Subcutaneous abdominal adipose tissue (tissue), 5 donors: ENCODE data around the gene PC.

Experiments
- H3K27ac ChIP-seq: one replicate; pipeline ENCODE4 v1.7.0; 2013; ENCODE audit warnings: low read depth, mild to moderate bottlenecking, inconsistent platforms, low read length, moderate library complexity
- H3K27me3 ChIP-seq, 5 donors: one replicate each; pipeline ENCODE4 v1.7.0; 2013; ENCODE audit warnings: low read length in 5 of 5, inconsistent platforms in 1 of 5; ENCODE audit not compliant: control insufficient read depth in 5 of 5, insufficient read depth in 4 of 5
- H3K36me3 ChIP-seq, 5 donors: one replicate each; pipeline ENCODE4 v1.7.0; 2013; ENCODE audit warnings: low read length in 5 of 5; ENCODE audit not compliant: control insufficient read depth in 5 of 5, insufficient read depth in 5 of 5
- H3K4me1 ChIP-seq, 5 donors: one replicate each; pipeline ENCODE4 v1.7.0; 2013; ENCODE audit warnings: low read length in 5 of 5, mild to moderate bottlenecking in 3 of 5, moderate library complexity in 1 of 5; ENCODE audit not compliant: control insufficient read depth in 5 of 5, insufficient read depth in 5 of 5
- H3K4me3 ChIP-seq, 5 donors: one replicate each; pipeline ENCODE4 v1.7.0; 2013; ENCODE audit warnings: low read length in 5 of 5, low read depth in 1 of 5
- H3K9ac ChIP-seq, 5 donors: one replicate each; pipeline ENCODE4 v1.7.0; 2013; ENCODE audit warnings: low read length in 5 of 5, mild to moderate bottlenecking in 4 of 5, moderate library complexity in 3 of 5
- H3K9me3 ChIP-seq, 5 donors: one replicate each; pipeline ENCODE4 v1.7.0; 2013; ENCODE audit warnings: low read length in 5 of 5; ENCODE audit not compliant: control insufficient read depth in 5 of 5
- donor health status: healthy.
- donor health status: healthy.
- donor health status: healthy.
- donor health status: healthy.
- donor health status: healthy.

The PC gene

GRCh38 chr11:66866007-66866406, 92.2 kb downstream of the PC start:
- no peak overlapping the region for H3K9ac ChIP-seq
- H3K4me3 ChIP-seq, result no peak overlapping the region
- H3K4me1 ChIP-seq, result peaks cover 0 to 34% (median 8%) of the 10 kb centered on the region in 5 donors
- H3K9me3 ChIP-seq, result no peaks in the 10 kb centered on the region
- H3K27ac ChIP-seq, result no peak overlapping the region
- H3K27me3 ChIP-seq, result no peaks in the 10 kb centered on the region
- peaks cover 3 to 71% (median 57%) of the 10 kb centered on the region in 5 donors for H3K36me3 ChIP-seq

GRCh38 chr11:66864924-66865697, 93.1 kb downstream of the PC start:
- Histone ChIP-seq H3K4me3 (no peak overlapping the region), H3K9ac (no peak overlapping the region), H3K9me3 (no peaks in the 10 kb centered on the region), H3K27ac (no peak overlapping the region), H3K27me3 (no peaks in the 10 kb centered on the region), H3K4me1 (peaks cover 0 to 42% (median 8%) of the 10 kb centered on the region in 5 donors), H3K36me3 (peaks cover 3 to 70% (median 53%) of the 10 kb centered on the region in 5 donors)

GRCh38 chr11:66864172-66864901, 93.8 kb downstream of the PC start:
- Histone ChIP-seq H3K4me1 (peaks cover 0 to 49% (median 11%) of the 10 kb centered on the region in 5 donors), H3K9ac (no peak overlapping the region), H3K9me3 (no peaks in the 10 kb centered on the region), H3K27ac (no peak overlapping the region), H3K36me3 (peaks cover 3 to 66% (median 49%) of the 10 kb centered on the region in 5 donors), H3K27me3 (no peaks in the 10 kb centered on the region), H3K4me3 (no peak overlapping the region)

GRCh38 chr11:66863428-66864125, 94.6 kb downstream of the PC start:
- Histone ChIP-seq H3K27me3 (no peaks in the 10 kb centered on the region), H3K9me3 (no peaks in the 10 kb centered on the region), H3K9ac (no peak overlapping the region), H3K4me3 (no peak overlapping the region), H3K4me1 (peaks cover 0 to 56% (median 19%) of the 10 kb centered on the region in 5 donors), H3K27ac (no peak overlapping the region), H3K36me3 (peaks cover 3 to 66% (median 46%) of the 10 kb centered on the region in 5 donors)

- no peak overlapping the region for H3K4me3 ChIP-seq
- H3K36me3 ChIP-seq, result peaks cover 0 to 68% (median 49%) of the 10 kb centered on the region in 5 donors
- H3K4me1 ChIP-seq, result peaks cover 0 to 66% (median 28%) of the 10 kb centered on the region in 5 donors
- H3K9me3 ChIP-seq, result peaks cover 0 to 4% (median 0%) of the 10 kb centered on the region in 5 donors
- H3K27ac ChIP-seq, result no peak overlapping the region
- H3K9ac ChIP-seq, result no peak overlapping the region
- H3K27me3 ChIP-seq, result no peaks in the 10 kb centered on the region
These were observed 95.6 kb downstream of the PC start for GRCh38 chr11:66862559-66863037.

GRCh38 chr11:66861774-66862558, 96.2 kb downstream of the PC start:
- Histone ChIP-seq H3K36me3 (peaks cover 0 to 64% (median 46%) of the 10 kb centered on the region in 5 donors), H3K9me3 (peaks cover 0 to 4% (median 0%) of the 10 kb centered on the region in 5 donors), H3K4me3 (no peak overlapping the region)

GRCh38 chr11:66861038-66861773, 97.0 kb downstream of the PC start:
- no peak overlapping the region for H3K9ac ChIP-seq
- peaks cover 0 to 60% (median 25%) of the 10 kb centered on the region in 5 donors for H3K4me1 ChIP-seq
- H3K36me3 ChIP-seq, result peaks cover 0 to 64% (median 42%) of the 10 kb centered on the region in 5 donors
- no peaks in the 10 kb centered on the region for H3K27me3 ChIP-seq
- H3K9me3 ChIP-seq, result peaks cover 0 to 4% (median 0%) of the 10 kb centered on the region in 5 donors
- H3K27ac ChIP-seq, result no peak overlapping the region
- H3K4me3 ChIP-seq, result no peak overlapping the region

More at GRCh38 chr11:66861774-66862558, 96.2 kb downstream of the PC start:
- Histone ChIP-seq H3K4me1 (peaks cover 0 to 65% (median 28%) of the 10 kb centered on the region in 5 donors), H3K27ac (no peak overlapping the region), H3K9ac (no peak overlapping the region), H3K27me3 (no peaks in the 10 kb centered on the region)

GRCh38 chr11:66860449-66860831, 97.7 kb downstream of the PC start:
- H3K27ac ChIP-seq, result no peak overlapping the region
- H3K27me3 ChIP-seq, result no peaks in the 10 kb centered on the region
- no peak overlapping the region for H3K4me3 ChIP-seq
- H3K9ac ChIP-seq, result no peak overlapping the region
- peaks cover 0 to 58% (median 38%) of the 10 kb centered on the region in 5 donors for H3K36me3 ChIP-seq
- H3K4me1 ChIP-seq, result peaks cover 0 to 58% (median 32%) of the 10 kb centered on the region in 5 donors
- peaks cover 0 to 4% (median 0%) of the 10 kb centered on the region in 5 donors for H3K9me3 ChIP-seq
